GM19397 (cell line): ENCODE measurements around the gene ARL10.
A peak's percentile ranks its signal among the peaks of the same experiment; 100 is the strongest.

Experiments used
- ATAC-seq: cut with Tn5 transposase; IDR thresholded peaks from one replicate; pipeline ENCODE4 v1.9.1; 2021; ENCODE audit warnings: mild to moderate bottlenecking, moderate library complexity; ENCODE audit not compliant: unreplicated experiment

The ARL10 gene

GRCh38 chr5:176410486-176411180, 45.3 kb downstream of the ARL10 start:
- ATAC-seq, result no peak

DNA sequence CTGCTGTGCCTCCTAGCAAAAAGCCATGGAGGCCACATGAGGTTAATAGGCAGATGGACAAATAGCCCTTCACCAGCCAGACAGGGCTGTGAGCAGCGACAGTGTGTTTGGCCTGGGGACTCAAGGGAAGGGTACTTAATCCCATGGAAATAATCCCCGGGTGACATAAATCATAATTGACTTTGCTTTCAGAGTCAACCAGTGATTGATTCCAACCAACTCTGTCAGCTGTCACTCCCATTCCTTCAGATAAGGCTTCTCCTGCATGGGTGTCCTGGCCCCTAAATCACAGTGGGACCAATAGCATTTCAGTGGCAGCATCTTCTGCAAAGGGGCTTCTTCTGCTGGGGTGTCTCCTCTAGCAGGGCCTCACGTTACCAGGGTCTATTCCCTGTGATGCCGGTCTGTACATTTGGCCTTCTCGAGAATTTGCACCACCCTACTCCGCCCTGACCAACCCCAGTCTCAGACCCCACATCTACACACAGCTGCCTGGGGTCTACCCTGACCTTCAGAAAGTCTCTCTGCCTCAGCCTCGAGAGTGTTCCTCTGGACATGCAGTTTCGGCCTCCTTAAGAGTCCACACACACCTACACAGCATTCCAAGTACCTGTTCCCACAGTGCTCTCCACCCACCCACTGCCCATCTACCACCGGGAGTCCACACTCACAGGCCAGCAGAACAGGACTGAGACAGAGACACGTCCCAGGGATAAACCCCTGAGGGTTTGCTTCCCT, 47.4 kb downstream of the ARL10 start:
- ATAC-seq, result no peak

DNA sequence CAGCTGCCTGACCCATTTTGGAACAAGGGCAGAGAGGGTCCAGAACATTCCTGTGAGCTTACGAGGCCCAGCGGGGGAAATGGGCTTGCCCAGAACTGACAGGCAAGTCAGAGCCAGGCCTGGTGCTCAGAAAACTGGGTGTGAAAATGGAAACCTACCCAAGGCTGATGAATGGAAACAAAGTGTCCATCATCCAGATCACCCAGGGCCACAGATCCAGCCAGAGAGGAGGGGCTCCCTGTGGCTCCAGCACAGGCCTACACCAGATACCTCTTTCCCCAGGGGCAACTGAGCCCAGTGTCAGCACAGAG, 47.9 kb downstream of the ARL10 start:
- no peak for ATAC-seq

GRCh38 chr5:176413709-176414191, 48.5 kb downstream of the ARL10 start:
- ATAC-seq, result no peak

- ATAC-seq, result no peak
These were observed 49.4 kb downstream of the ARL10 start for GRCh38 chr5:176414704-176415103.

DNA sequence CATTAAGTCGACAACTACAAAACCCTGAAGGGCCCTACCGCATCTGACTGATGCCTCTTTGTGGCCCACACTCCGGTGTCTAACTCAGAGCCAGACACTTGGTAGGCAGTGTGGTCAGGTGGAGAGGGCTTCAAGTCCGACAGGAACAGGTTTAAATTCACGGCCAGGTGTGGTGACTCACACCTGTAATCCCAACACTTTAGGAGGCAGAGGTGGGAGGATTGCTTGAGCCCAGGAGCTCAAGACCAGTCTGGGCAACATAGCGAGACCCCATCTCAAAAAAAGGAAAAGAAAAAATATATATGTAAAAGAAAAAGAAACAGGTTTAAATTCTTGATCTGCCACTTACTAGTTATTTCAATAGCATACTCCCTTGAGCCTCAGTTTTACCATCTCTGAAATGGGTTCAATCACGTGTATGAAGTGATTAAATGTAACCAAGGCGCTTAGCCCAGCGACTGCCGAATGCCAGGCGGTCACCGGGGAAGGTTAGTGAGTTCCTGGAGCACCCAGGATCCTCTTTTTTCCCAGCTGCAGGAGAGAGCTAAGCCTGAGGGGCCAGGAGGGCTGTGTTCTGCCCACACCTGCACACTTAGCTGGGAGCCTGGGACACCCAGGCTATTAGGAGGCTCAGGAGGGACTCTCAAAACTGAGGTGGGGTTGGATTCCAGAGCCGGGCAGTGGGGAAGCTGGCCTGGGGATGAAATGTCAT, 50.1 kb downstream of the ARL10 start:
- no peak for ATAC-seq

DNA sequence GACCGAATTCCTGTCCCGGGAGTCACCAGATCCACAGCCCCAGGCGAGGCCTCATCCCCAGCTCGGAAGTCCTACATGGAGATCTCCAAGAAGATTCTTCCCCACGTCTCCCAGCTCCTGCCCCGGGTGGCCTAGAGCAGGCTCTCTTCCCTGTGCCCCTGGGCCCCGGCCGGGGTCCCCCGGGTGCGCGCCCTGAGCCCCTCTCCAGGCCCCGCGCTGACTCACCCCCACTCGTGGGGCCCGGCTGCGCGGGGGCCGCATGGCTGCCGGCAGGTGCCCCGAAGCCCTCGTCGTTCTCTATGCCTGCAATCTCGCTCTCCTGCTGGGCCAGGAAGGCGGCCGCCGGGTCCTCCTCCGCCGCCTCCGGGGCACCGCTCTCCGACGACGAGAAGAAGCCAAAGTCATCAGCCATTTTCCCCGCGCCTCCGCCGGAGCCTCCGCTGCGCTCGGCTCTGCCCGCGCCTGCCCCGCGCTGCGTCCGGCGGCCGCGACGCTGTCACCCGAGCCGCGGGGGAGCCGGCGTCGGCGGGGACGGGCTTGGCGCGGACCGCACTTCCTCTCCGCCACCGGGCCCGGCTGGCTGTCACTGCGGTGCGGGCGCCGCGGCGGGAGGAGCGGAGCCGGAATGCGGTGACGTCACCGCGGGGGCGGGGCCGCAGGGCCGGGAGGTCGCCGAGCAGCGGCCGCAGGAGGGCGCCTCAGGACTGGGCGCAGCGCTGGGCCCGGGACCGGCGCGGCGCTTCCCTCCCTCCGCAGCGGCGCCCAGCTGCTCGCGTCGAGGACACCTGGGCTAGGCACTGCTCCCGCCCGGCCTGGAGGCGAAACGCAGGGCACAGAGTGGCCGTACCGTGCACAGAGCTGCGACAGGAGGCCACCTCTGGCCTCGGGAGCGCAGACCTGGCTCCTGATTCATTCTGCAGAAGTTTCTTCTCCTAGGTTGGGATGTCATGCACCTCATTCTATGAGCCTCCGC, 51.0 kb downstream of the ARL10 start, which contains the start of gene CLTB:
Gene CLTB (minus strand): TSS at position 588 of the 973 bp plus-strand sequence. CDS start 176 bp downstream, at position 412.
- ATAC-seq, result peak; percentile 94

GRCh38 chr5:176416965-176417364, 51.7 kb downstream of the ARL10 start:
- no peak for ATAC-seq

DNA sequence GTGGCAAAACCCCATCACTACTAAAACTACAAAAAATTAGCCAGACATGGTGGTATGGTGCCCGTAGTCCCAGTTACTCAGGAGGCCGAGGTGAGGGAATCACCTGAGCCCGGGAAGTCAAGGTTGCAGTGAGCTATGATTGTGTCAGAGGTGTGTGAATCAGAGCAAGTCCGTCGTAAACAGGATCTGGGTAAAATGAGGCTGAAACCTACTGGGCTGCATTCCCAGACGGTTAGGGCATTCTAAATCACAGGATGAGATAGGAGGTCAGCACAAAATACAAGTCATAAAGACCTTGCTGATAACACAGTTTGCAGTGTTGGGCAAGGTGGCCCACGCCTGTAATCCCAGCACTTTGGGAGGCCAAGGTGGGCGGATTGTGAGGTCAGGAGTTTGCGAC, 53.0 kb downstream of the ARL10 start:
- no peak for ATAC-seq

- no peak for ATAC-seq
These were observed 54.8 kb downstream of the ARL10 start for GRCh38 chr5:176420086-176420485.

DNA sequence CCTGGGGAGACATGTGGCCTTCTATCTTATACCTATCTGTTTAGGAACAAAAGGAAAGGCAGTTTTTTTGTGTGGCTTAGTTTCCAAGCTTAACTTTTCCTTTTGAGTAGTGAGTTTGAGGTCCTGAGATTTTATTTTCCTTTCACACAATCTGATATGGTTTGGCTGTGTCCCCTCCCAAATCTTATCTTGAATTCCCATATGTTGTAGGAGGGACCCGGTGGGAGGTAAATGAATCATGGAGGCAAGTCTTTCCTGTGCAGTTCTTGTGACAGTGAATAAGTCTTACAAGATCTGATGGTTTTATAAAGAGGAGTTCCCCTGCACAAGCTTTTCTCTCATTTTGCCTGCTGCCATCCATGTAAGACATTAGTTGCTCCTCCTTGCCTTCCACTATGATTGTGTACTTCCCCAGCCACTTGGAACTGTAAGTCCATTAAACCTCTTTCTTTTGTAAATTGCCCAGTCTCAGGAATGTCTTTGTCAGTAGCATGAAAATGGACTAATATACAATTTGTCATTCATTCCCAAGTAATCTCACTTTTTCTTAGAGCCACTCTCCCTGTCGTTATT, 55.8 kb downstream of the ARL10 start:
- no peak for ATAC-seq

DNA sequence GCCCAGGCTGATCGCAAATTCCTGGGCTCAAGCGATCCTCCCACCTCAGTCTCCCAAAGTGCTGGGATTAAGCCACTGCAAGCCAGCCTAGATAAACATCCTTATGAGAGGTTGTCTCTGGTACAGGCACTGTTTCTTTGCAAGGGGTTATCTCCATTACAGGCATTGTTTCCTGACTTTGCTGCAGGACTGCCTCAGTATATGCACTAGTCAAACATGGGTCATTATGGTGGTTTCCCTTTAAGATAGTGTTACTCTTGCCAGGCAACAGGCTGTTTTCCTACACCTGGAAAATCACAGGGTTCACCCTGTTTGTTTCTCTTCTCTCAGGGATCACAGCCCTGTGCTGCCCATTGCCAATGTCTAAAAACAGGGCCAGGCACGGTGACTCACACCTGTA, 58.9 kb downstream of the ARL10 start:
- no peak for ATAC-seq

GRCh38 chr5:176425138-176425537, 59.9 kb downstream of the ARL10 start:
- no peak for ATAC-seq

DNA sequence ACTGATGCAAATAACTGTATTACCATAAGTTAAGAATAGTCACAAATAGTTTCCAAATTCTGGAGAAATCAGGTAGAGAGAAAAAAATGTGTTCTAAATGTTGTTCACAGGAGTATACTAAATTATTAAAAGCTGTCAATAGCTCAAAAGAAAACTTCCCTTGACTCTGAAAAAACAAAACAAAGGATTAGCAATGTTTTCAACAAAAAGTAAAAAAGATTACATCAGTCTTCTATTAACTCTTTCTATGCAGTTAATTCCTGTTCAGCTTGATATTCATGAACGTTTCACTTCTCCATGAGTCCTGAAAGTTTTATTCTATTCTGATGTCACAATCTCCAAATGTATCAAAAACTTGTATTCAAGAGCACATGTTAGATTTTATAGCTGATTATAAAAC, 60.5 kb downstream of the ARL10 start:
- ATAC-seq, result no peak

GRCh38 chr5:176426876-176427275, 61.6 kb downstream of the ARL10 start:
- ATAC-seq, result no peak

DNA sequence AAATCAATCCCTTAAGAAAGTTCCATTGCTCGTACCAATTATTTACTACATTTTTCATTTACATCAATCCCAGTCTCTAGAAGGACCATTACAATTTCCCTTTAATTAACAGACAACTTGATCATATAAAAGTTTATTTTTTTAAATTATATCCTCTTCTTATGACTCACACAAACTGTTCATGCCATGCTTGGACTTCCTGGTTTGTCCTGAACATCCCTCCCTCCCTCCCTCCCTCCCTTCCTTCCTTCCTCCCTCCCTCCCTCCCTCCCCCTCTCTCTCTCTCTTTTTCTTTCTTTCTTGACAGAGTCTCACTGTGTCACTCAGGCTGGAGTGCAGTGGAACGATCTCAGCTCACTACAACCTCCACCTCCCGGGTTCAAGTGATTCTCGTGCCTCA, 62.7 kb downstream of the ARL10 start:
- no peak for ATAC-seq

- ATAC-seq, result no peak
These were observed 64.7 kb downstream of the ARL10 start for GRCh38 chr5:176429972-176430371.
